Measurements from ENCODE around the gene HSPD1.

DNA sequence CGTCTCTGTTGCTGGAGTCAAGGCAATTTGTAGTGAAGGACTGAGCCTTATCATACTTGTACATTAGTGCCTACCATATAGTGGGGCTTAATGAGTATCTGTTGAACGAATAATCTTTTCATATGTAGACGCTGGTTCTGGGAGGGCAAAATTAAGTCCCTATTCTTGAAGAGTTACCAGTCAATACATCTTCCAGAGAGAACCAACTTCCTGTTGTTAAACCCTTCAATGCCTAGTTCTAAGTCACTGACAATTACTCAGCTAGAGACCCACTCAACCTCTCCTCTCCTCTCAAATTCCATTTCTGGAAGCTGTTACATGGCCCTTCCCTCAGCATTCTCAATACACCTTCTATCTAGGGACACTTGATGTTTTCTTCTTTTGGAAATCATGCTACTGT lies 15.1 kb upstream of the HSPD1 start:
- TF ChIP-seq POLR2A (IDR thresholded peaks at IDR 0.05): no peak
- TF ChIP-seq, protein P1, sequence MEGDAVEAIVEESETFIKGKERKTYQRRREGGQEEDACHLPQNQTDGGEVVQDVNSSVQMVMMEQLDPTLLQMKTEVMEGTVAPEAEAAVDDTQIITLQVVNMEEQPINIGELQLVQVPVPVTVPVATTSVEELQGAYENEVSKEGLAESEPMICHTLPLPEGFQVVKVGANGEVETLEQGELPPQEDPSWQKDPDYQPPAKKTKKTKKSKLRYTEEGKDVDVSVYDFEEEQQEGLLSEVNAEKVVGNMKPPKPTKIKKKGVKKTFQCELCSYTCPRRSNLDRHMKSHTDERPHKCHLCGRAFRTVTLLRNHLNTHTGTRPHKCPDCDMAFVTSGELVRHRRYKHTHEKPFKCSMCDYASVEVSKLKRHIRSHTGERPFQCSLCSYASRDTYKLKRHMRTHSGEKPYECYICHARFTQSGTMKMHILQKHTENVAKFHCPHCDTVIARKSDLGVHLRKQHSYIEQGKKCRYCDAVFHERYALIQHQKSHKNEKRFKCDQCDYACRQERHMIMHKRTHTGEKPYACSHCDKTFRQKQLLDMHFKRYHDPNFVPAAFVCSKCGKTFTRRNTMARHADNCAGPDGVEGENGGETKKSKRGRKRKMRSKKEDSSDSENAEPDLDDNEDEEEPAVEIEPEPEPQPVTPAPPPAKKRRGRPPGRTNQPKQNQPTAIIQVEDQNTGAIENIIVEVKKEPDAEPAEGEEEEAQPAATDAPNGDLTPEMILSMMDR (IDR thresholded peaks at IDR 0.05): no peak
